Kidney tubule cell (primary cell): ENCODE data around the gene OTP.

Experiments used
- DNase-seq: peaks from one replicate; pipeline ENCODE4 v3.0.0-alpha.2; 2018; ENCODE audit warnings: low spot score

Gene OTP

DNA sequence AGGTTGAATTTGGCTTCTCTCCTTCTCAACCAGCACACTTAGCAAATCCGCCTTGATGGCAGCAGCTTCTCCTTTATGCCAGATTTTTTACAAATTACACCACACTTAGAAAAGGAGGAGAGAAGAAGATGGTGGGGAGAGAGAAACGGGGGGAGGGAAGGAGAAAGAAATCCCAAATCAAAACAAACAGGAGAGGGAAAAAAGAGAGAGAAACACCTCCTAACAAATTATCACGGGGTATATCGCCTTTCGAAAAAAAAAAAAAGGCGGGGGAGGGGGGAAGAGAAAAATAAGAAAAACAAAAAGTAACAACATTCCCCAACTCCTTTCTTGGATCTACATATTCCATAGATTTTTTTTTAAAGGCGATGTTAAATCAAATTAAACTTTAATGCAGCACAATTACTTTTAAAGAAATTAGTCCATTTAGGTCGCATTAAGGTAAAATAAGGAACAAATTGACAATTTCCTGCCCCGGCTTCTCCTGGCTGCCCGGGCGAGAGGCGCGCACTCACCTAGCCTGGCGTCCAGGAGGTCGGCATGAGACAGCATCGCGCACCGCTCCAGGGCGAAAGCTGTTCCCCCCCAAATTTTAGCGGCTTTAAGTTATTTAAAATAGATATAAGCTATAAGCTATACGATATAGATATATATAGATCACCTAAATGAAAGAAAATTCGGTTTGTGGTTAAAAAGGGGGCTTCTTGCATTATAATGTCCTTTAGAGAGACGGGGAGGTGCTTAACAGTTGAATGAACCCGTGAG is at the start of gene OTP:
Gene OTP, minus strand, starts transcription at position 716 of the 765 bp plus-strand sequence. Its CDS starts 164 bp downstream, at position 552.
- DNase-seq, result no peak

GRCh38 chr5:77683171-77683732 is 44.7 kb upstream of the OTP start:
- DNase-seq, result no peak

GRCh38 chr5:77670526-77670925 is 32.0 kb upstream of the OTP start:
- DNase-seq, result no peak

DNA sequence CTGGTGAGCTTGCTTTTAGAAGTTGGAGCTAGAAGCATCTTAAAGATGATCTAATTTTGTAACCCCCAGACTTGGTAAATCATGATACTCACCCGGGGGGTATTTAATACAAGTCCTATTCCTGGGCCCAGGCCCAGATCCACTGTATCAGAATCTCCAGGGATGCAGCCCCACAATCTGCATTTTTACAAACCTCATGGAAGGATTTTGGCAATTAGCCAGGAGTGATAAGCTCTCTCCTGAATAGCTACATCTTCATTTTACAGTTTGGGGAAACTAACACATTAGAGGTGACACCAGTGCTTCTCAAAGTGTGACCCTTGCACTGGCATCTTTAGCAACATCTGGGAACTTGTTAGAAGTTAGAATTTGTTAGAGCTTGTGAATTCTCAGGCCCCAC is 31.2 kb upstream of the OTP start:
- no peak for DNase-seq

GRCh38 chr5:77663090-77663863 is 24.8 kb upstream of the OTP start:
- DNase-seq, result no peak

- DNase-seq, result no peak
Measured at GRCh38 chr5:77662635-77663034, 24.1 kb upstream of the OTP start.

- no peak for DNase-seq
Measured at GRCh38 chr5:77658662-77659061, 20.1 kb upstream of the OTP start.

DNA sequence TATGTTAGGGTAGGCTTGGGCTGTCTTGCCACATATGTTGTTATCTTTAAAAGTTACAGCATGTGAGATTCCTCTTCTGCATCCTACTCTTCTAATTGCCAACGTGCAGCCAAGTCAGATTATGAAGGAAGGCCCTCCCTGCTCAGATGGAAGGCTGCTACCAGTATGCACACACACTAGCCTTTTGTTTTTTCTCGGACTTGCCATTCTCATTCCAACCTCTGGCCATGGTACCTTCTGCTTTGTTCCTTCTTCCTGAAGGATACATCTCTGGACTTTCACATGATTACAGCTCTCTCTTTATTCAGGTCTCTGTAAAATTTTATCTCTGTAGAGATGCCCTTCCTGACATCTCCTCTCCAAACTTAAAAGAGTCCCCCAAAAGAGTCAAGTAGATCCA is 12.8 kb upstream of the OTP start:
- DNase-seq, result no peak

DNA sequence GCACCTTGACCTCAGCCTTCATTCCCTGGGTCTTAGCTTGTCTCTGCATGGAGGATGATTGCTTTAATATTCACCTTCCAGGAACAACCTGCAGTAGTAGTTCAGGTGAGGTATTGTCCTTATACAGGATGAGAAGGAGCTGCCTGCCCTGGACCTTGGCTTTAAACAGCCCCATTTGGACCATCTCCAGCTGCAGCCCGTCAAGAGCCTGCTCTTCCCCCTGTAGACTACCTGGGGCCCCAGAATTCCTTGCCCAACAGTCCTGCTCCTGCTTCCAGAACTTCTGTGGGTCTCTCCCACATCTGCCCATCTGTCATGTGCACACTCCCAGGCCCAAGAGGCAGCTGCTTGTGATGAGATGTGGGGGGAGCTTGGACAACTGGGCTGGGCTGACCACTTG is 12.2 kb upstream of the OTP start:
- no peak for DNase-seq

GRCh38 chr5:77649776-77650175 is 11.3 kb upstream of the OTP start:
- DNase-seq, result no peak

DNA sequence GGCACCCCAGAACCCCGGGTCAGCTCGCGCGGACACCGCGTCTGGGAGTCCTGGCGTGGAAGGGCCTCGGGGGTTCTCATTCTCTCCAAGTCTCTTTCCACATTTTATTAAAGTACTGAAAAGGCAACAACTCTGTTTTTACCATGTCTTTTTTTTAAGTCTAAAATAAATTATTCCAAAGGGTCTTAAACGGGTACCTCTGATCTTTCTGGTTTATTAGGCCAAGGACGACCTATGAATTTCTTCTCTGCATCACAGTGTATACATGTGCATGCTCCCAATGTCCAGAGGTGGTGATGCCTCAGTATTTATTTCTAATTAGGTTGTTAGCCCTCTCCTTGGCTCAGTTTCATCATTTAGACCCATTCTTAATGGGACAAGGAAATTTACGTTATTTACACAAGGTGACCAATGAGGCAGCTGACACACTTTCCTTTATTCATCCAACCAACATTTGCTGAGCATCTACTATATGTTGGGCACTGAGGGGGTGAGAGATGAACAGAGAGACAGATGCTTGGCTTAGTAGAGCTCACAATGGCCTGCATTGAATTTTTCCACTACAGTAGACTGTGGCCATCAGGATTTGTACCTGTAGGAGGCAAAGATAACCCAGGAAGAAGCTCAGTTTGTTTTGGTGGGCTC is 7.6 kb upstream of the OTP start:
- no peak for DNase-seq

- DNase-seq, result peak; percentile 23
Measured at GRCh38 chr5:77645158-77645994, 6.9 kb upstream of the OTP start.

DNA sequence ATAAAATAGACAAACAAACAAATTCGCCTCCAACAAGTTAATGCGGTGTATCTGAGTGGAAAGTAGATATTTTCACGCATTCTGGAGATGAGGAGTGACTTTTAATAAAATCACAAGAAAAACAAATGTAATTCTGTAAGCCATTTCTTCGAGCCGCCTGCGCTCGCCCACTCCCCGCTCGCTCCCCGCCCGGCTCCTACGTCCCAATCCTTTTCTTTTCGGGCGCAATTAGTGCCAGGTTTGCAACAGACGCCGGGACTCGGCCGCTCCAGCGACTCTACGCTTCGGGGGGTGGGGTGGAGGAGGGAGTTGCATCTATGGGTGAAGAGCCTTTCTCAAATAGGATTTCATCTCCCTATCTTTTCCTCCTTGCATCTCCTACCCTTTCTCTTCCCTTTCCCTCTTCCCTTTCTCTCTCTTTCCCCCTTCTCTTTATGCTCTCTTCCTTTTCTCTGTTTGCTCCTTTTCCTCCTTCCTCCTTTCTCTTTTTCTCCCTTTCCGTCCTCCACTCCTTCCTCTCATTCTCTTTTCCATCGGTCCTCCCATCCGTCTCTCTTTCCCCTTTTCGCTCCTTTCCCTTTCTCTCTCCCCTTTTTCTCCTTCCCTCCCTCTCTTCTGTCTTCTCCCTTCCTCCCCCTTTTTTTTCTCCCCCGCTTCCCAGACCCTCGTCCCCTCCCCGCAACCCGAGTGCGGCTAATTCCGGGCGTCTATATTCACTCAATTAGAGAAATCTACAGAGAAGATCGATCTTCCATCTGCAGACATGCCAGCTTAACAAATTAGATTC is 6.1 kb upstream of the OTP start:
- no peak for DNase-seq

- DNase-seq, result no peak
Measured at GRCh38 chr5:77643654-77644370, 5.3 kb upstream of the OTP start.

DNA sequence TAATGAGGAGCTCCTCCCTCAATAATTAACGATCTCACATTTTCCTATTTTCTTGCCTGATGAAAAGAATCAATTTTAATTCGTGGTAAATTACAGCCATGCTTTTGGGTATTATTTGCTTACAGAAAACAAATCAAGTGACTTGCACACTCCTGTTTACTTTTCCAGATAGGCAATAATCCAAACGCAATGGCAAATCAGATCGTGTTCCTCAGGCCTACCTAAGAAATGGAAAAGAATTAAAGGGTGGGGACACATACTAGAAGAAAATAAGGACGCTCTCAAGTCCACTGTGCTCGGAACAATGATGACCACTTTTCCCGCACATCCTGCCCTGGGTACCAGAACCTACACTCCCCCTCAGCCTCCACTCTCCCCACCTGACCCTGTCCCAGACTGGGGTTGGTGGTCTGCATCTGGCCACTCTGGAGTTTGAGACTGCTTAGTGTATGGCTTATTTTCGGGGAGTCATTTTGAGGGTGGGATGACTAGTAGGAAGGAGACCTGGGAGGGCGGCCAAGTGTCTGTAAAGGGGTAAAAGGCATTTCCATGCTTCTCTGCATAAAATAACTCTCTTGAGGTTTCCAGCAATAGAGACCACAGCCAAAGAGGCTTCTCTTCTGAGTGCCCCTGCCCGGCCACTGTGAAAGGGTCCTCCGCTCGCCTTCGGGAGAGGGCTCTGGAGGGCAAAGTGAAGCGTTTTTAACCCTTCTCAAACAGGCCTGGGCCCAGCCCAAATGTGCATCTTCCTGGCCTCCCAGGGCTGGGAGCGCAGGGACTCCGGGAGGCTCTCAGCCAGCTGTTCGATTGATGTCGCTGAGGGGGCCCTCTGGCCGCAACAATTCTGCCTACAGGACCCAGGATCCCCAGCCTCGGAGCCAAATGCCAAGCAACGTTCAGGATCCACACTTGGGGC is 4.5 kb upstream of the OTP start:
- DNase-seq, result no peak

GRCh38 chr5:77641963-77642737 is 3.6 kb upstream of the OTP start:
- DNase-seq, result no peak

- no peak for DNase-seq
Measured at GRCh38 chr5:77641397-77641943, 3.0 kb upstream of the OTP start.
